Stimulated activated naive B cell treated with anti-CD40 and anti-IgM and Interleukin-4, amounts not matched to agents 10 μg/mL and 1 μg/mL and 100 μg/mL, for 72 hours (primary cell): ENCODE data around the gene COL27A1.
"Not testable (repeated sequence)": the region's sequence is repeated elsewhere in the genome, so short reads cannot be mapped to it uniquely, and the experiment has no call there.

Source experiments
- ATAC-seq, 2 donors: fragments of 150-1000 bp; cut with Tn5 transposase; replicated peaks; 2 replicates each; pipeline ENCODE4 v1.10.0; 2021; ENCODE audit warnings: moderate library complexity in 1 of 2
- DNase-seq: peaks from one replicate; pipeline ENCODE4 v3.0.0; 2021
- H3K27ac Mint-ChIP-seq: one replicate; pipeline ENCODE4 v1.8.0; 2022; ENCODE audit warnings: mild to moderate bottlenecking, mixed read lengths
- H3K27me3 Mint-ChIP-seq, 2 donors: one replicate each; pipeline ENCODE4 v1.8.0; 2022; ENCODE audit warnings: mixed read lengths in 2 of 2
- H3K36me3 Mint-ChIP-seq, 2 donors: one replicate each; pipeline ENCODE4 v1.8.0; 2022; ENCODE audit warnings: mixed read lengths in 2 of 2, mild to moderate bottlenecking in 1 of 2
- H3K4me1 Mint-ChIP-seq, 2 donors: one replicate each; pipeline ENCODE4 v1.8.0; 2022; ENCODE audit warnings: mixed read lengths in 2 of 2, mild to moderate bottlenecking in 1 of 2
- H3K4me3 Mint-ChIP-seq, 2 donors: one replicate each; pipeline ENCODE4 v1.8.0; 2022; ENCODE audit warnings: mild to moderate bottlenecking in 2 of 2, mixed read lengths in 2 of 2, moderate library complexity in 1 of 2
- H3K9me3 Mint-ChIP-seq, 2 donors: one replicate each; pipeline ENCODE4 v1.8.0; 2022; ENCODE audit warnings: mixed read lengths in 2 of 2, mild to moderate bottlenecking in 1 of 2

COL27A1 gene

DNA sequence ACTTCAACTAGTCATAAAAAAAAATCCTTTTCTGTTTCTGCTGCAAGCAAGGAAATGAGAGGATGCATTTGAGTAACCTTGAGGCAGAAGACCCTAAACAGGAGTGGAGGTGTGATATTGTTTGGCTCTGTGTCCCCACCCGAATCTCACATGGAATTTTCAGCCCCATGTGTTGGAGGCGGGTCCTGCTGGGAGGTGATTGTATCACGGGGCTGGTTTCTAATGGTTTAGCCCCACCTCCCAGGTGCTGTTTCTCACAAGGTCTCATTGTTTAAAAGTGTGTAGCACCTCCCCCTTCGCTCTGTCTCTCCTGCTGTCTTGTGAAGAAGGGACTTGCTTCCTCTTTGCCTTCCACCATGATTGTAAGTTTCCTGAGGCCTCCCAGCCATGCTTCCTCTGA, 178.4 kb downstream of the COL27A1 start:
- not testable (repeated sequence) for H3K27me3 Mint-ChIP-seq, H3K27ac Mint-ChIP-seq, H3K4me3 Mint-ChIP-seq, ATAC-seq, DNase-seq, H3K9me3 Mint-ChIP-seq
- Mint-ChIP-seq H3K36me3 (peaks cover 30 to 36% of the 10 kb centered on the region in 2 donors), H3K4me1 (peaks cover 12 to 37% of the 10 kb centered on the region in 2 donors)

DNA sequence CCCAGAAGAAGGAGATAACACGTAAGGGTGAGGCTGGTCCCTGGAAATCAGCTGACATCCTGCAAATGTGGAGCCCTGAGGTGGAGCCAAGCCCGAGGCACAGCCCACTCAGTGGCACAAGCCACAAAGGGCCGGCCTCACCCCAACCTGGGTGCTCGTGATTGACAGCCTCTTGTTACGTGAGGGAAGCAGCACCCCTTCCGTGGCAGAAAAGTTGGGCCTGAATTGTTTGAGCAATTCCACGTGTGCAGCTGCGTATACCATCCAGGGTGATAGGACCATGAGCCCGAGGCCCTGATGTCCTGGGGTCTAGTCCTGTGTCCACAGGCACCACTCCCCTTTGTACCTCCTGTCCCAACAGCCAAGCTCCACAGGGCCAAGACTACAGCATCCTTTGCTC, 179.2 kb downstream of the COL27A1 start:
- peaks cover 37 to 44% of the 10 kb centered on the region in 2 donors for H3K36me3 Mint-ChIP-seq
- H3K27me3 Mint-ChIP-seq, result no peaks in the 10 kb centered on the region
- ATAC-seq (no peak), DNase-seq (no peak)
- H3K4me3 Mint-ChIP-seq, result no peak overlapping the region
- H3K9me3 Mint-ChIP-seq, result peaks cover 3 to 4% of the 10 kb centered on the region in 2 donors
- peaks cover 19 to 44% of the 10 kb centered on the region in 2 donors for H3K4me1 Mint-ChIP-seq
- peak overlapping the region; percentile 38 for H3K27ac Mint-ChIP-seq

DNA sequence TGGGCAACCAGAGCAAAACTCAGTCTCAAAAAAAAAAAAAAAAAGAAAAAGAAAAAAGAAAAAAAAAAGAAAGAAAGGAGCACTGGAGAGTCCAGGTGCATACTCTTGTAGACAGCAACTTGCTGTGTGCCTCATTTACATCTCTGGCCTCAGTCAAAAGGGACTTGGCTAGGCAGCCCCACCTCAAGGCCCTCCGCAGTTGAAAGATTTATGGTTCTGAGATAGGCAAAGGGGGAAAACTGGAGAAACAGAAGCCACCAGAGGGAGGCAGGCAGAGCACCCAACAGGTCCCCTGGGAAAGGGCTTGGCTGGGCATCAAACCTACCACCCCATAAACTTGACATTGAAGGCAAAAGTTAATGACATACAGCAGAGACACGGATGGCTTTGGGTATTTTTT, 180.4 kb downstream of the COL27A1 start:
- ATAC-seq, result no peak
- peaks cover 28 to 54% of the 10 kb centered on the region in 2 donors for H3K4me1 Mint-ChIP-seq
- H3K4me3 Mint-ChIP-seq, result no peak overlapping the region
- H3K36me3 Mint-ChIP-seq, result peaks cover 45 to 57% of the 10 kb centered on the region in 2 donors
- H3K27ac Mint-ChIP-seq, result peak overlapping the region; percentile 47
- peaks cover 3 to 4% of the 10 kb centered on the region in 2 donors for H3K9me3 Mint-ChIP-seq
- DNase-seq, result no peak
- H3K27me3 Mint-ChIP-seq, result no peaks in the 10 kb centered on the region

DNA sequence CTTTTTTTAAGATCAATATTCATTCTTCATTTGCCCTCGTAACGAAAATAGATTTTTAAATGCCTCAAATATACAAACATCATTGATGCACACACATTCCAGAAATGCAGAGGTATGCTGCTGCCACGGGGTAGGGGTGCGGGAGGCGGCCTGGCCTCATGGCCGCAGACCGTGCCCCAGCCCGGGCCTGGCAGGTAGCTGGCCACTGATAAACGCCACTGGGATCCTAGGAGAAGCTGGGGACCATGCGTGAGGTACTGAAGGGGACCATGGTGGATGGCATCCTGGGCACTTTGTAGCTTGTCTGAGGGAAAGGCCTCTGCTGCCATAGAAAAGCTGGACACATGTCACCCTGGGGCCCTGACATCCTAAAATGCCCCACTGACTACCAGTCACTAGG, 180.8 kb downstream of the COL27A1 start:
- Mint-ChIP-seq H3K4me1 (peaks cover 24 to 53% of the 10 kb centered on the region in 2 donors), H3K27me3 (no peaks in the 10 kb centered on the region), H3K4me3 (peak overlapping the region in 1 of 2 donors; percentile 19), H3K9me3 (peaks cover 3 to 4% of the 10 kb centered on the region in 2 donors), H3K27ac (peak overlapping the region; percentile 47), H3K36me3 (peaks cover 47 to 61% of the 10 kb centered on the region in 2 donors)
- ATAC-seq (no peak), DNase-seq (no peak)

DNA sequence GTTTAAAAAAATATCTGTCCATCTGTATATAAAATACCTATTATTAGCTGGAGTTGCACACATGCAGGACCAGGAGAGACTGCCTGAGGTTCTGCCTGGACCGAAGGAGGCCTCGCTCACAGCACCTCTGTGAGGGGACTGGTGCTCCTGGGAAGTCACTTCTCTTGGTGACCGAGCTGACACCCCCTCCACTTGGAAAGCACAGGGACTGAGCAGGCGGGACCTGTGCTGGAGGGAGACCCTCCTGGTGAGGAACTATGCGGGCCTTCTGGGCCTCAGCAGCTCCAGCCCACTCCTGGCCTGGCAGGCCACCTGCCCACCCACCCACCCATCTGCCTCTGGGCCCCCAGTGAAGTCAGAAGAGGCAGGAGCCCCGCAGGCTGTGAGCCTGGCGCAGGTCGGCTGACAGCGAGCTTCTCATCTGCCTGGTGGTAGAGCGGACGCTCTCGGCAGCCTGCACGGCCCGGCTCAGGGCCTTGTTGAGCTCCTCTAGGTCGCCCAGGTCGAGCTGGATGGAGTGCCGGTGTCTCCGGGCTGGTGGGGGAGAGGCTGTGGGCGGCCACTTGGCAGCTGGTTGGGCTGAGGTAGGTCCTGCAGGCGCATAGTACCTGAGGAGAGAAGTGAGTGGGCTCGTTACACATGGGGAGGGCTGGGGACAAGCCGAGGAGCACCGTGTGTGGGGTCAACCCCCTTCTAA, 181.5 kb downstream of the COL27A1 start:
- Mint-ChIP-seq H3K36me3 (peaks cover 54 to 68% of the 10 kb centered on the region in 2 donors), H3K27ac (peak overlapping the region; percentile 89), H3K27me3 (no peaks in the 10 kb centered on the region), H3K9me3 (peaks cover 3 to 4% of the 10 kb centered on the region in 2 donors), H3K4me1 (peaks cover 26 to 53% of the 10 kb centered on the region in 2 donors), H3K4me3 (no peak overlapping the region)
- ATAC-seq (no peak), DNase-seq (no peak)

DNA sequence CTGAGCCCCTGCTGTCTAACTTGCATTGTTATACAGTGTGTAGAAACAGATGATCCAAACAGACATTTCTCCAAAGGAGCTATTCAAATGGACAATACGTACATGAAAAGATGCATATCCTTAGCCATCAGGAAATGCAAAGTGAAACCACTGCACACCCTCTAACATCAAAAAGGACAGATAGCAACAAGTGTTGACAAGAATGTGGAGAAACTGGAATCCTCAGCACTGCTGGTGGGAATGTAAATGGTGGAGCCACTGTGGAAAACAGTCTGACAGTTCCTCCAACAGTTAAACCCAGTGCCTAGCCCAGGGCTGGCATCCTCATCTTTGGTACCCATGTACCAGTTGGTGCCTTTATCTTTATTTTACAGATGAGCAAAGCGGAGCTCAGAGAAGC, 182.8 kb downstream of the COL27A1 start:
- H3K4me1 Mint-ChIP-seq, result peaks cover 27 to 50% of the 10 kb centered on the region in 2 donors
- no peaks in the 10 kb centered on the region for H3K27me3 Mint-ChIP-seq
- ATAC-seq (no peak), DNase-seq (no peak)
- H3K9me3 Mint-ChIP-seq, result peaks cover 3 to 4% of the 10 kb centered on the region in 2 donors
- H3K27ac Mint-ChIP-seq, result peak overlapping the region; percentile 11
- no peak overlapping the region for H3K4me3 Mint-ChIP-seq
- H3K36me3 Mint-ChIP-seq, result peaks cover 62 to 75% of the 10 kb centered on the region in 2 donors

DNA sequence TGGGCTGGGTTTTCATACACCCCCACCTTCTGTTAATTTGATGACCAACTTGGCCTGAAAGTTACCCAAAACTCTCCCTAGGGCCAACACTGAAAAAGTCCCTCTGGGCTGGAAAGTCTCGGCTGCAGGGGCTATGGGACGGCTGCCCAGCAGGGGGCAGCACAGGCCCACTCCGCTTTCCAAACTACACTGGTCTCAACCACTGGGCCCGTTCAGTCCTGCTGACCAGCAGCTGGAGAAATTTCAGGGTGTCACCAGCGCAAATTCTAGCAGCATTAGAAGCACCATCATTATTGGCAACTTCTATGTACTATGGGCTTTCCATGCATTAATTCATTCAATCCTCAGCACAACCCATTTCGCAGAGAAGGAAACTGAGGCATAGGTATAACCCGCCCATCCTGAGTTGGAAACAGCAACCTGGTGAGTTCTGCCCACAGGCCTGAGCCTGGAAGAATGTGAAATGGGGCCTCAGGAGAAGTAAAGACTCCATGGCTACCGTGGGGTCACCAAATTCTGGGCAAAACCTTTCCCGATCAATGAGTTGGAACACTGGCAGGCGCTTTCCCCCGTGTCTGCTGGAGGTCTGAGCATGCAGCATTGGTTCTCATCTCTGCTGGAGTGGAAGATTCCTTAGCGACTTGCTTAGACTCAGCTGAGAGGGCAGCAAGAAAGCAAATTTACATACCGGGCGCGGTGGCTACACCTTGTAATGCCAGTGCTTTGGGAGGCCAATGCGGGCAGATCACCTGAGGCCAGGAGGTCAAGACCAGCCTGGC, 184.0 kb downstream of the COL27A1 start:
- peak; percentile 82 to 83 for ATAC-seq
- H3K4me1 Mint-ChIP-seq, result peaks cover 31 to 58% of the 10 kb centered on the region in 2 donors
- H3K27me3 Mint-ChIP-seq, result no peaks in the 10 kb centered on the region
- peaks cover 3 to 4% of the 10 kb centered on the region in 2 donors for H3K9me3 Mint-ChIP-seq
- DNase-seq, result peak; percentile 45
- H3K27ac Mint-ChIP-seq, result peak overlapping the region; percentile 80
- H3K36me3 Mint-ChIP-seq, result peaks cover 71 to 86% of the 10 kb centered on the region in 2 donors
- H3K4me3 Mint-ChIP-seq, result no peak overlapping the region

DNA sequence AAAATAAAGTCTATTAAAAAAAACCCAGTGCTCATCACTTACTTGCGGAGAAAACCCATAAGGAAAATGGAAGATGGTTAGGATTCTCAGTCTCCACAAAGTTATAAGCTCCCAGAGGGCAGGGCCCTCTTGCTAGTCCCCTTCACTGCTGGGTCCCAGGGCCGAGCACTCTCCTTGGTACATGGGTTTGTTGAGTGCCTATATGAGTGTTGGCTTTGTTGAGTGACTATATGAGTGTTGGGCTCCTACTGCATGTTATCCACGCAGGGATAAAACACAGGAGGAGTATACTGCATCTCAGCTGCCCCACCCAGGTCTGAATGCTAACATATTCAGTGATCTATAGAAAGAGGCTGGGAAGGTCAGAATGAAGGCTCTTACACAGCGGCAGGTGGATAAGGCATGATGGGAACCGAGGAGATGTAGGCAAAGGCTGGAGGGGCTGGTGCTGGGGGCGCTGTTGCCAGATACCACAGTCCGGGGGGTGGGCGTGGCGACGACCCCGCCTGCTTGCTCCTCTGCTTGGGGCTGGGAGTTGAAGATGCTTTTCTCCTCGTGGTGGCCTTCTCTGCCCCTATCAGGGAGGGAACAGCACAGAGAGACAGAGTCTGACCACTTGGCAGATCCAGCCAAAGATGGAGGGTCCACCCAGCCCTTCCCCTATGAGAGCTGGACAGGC, 186.0 kb downstream of the COL27A1 start:
- Mint-ChIP-seq H3K4me3 (no peak overlapping the region), H3K27me3 (no peaks in the 10 kb centered on the region), H3K36me3 (peaks cover 67 to 81% of the 10 kb centered on the region in 2 donors), H3K4me1 (peaks cover 31 to 59% of the 10 kb centered on the region in 2 donors), H3K27ac (peak overlapping the region; percentile 56), H3K9me3 (no peaks in the 10 kb centered on the region)
- no peak for DNase-seq
- ATAC-seq, result no peak

DNA sequence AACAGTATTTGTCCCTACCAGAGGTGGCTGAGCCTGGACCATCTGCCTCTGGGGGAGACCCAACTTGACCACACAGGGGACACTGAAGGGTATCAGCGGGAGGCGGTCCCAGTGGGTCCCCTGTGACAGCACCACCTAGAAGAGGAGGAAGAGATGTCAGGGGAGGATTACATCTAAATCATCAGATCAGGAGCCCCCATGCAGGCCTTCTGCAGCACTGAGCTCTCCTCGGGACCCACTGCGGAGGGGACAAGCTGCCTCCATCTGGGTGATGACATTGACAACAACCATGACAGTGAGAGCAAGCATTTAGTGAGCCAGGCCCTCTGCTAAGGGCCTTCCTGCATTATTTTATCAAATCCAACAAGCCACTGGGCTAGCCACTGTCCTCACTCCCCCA, 186.7 kb downstream of the COL27A1 start:
- H3K27ac Mint-ChIP-seq, result peak overlapping the region; percentile 56
- H3K4me1 Mint-ChIP-seq, result peaks cover 35 to 57% of the 10 kb centered on the region in 2 donors
- H3K36me3 Mint-ChIP-seq, result peaks cover 68 to 79% of the 10 kb centered on the region in 2 donors
- no peak overlapping the region for H3K4me3 Mint-ChIP-seq
- no peaks in the 10 kb centered on the region for H3K27me3 Mint-ChIP-seq
- DNase-seq (no peak), ATAC-seq (no peak)
- no peaks in the 10 kb centered on the region for H3K9me3 Mint-ChIP-seq

DNA sequence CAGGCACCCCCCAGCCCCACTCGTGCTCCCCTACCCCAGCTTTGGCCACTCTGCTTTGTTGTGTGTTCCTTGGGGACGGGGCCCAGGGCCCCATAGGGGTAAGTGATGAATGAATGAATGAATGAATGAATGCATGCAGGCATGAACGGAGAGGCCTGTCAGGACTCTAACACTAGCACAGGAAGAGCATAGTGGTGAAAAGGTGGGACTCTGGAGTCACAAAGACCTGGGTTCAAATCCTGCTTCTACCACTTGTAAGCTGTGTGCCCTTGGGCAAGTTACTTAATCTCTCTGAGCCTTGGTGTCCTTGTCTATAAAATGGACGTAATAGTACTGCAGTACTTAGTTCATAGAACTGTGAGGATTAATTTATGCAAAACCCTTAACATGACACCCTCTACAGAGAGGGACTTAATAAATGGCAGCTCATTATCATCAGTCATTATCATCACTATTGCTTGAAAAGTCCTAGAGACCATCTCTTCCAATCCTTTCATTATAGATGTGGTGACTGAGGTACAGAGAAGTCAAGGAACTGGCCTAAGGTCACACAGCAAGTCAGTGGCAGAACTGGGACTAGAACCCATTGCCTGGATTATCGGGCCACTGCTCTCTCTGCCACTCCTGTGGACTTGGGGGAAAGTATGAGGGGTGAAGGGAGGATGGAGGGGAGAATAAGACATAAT, 187.6 kb downstream of the COL27A1 start:
- peaks cover 68 to 78% of the 10 kb centered on the region in 2 donors for H3K36me3 Mint-ChIP-seq
- H3K4me3 Mint-ChIP-seq, result no peak overlapping the region
- no peaks in the 10 kb centered on the region for H3K27me3 Mint-ChIP-seq
- peak overlapping the region; percentile 74 for H3K27ac Mint-ChIP-seq
- DNase-seq (no peak), ATAC-seq (no peak)
- peaks cover 37 to 60% of the 10 kb centered on the region in 2 donors for H3K4me1 Mint-ChIP-seq
- no peaks in the 10 kb centered on the region for H3K9me3 Mint-ChIP-seq

DNA sequence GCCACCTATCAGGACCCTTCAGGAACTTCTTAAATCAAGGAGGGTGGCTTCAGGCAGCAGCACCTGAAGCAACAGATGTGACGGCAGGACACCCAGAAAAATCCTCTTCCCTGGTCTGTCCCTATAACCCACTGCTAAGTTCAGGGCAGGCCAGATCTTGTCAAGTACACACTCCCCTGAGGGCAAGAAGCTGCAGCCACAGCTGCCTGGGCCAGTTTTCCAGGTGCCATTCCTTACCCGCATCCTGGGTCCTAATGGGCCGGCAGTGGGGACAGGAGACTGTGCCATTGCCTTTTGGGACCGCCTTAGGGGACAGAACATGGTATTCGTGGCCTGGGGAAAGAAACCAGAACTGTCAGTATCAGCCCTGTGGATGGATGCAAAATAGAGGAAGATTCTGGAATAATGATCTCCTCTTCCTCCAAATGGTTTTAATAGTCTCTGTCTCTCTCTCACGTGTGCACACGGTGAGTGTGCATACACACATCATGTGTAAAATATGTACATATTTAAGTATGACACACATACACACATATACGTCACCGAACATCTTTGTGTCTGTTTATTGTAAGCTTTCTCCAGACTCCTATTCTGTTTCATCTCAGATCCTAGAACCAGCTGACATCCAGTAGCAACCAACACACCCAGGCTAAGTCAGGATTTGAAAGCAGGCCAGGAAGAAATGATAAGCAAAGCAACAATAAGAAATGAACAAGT, 188.3 kb downstream of the COL27A1 start:
- peaks cover 44 to 67% of the 10 kb centered on the region in 2 donors for H3K4me1 Mint-ChIP-seq
- no peaks in the 10 kb centered on the region for H3K27me3 Mint-ChIP-seq
- H3K9me3 Mint-ChIP-seq, result no peaks in the 10 kb centered on the region

DNA sequence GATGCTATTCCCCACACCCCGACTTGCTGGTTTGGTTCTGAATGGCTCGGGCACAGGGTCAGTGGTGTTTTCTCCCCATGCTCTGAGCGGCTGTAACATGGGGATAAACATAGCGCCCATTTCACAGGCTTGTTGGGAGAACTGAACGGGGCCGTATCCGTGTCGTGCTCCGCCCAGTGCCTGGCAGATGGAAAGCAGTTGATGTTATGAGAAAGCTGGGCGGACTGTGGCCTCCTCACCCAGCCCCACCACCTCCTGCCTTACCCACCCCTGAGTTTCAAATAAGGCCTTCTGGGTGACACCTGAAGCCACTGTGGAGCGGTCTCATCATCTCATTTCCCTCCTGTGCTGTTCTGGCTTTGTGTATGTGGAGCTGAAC, 188.8 kb downstream of the COL27A1 start:
- no peaks in the 10 kb centered on the region for H3K9me3 Mint-ChIP-seq
- ATAC-seq, result no peak
- H3K4me1 Mint-ChIP-seq, result peaks cover 44 to 67% of the 10 kb centered on the region in 2 donors
- no peak for DNase-seq
- H3K4me3 Mint-ChIP-seq, result no peak overlapping the region
- H3K27me3 Mint-ChIP-seq, result no peaks in the 10 kb centered on the region
- H3K27ac Mint-ChIP-seq, result peak overlapping the region; percentile 77
- H3K36me3 Mint-ChIP-seq, result peaks cover 73 to 78% of the 10 kb centered on the region in 2 donors

More for the DNA sequence above, 188.3 kb downstream of the COL27A1 start:
- ATAC-seq (no peak), DNase-seq (no peak)
- Mint-ChIP-seq H3K27ac (peak overlapping the region; percentile 77), H3K4me3 (no peak overlapping the region), H3K36me3 (peaks cover 74 to 80% of the 10 kb centered on the region in 2 donors)

DNA sequence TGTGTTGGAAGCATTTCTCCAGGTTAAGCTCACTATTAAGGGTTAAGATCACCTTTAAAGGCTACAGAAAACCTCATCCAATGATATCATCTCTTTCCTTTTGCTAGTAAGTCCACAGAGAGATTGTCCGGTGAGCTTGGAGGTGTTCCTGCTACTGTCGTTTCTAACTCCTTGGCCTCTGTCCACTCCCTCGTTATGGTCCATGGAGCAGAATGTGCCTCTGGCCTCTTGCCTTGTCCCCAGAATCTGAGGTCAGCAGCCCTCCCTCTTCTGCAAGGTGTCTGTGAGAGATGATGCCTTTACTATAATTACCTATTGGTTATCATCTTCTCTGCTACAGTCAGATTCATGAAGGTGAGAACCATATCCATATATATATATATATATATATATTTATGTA, 189.4 kb downstream of the COL27A1 start:
- Mint-ChIP-seq H3K36me3 (peaks cover 76 to 78% of the 10 kb centered on the region in 2 donors), H3K27ac (peak overlapping the region; percentile 77), H3K4me3 (no peak overlapping the region), H3K27me3 (no peaks in the 10 kb centered on the region), H3K9me3 (no peaks in the 10 kb centered on the region), H3K4me1 (peaks cover 44 to 67% of the 10 kb centered on the region in 2 donors)
- DNase-seq (no peak), ATAC-seq (no peak)
